NCI-H2029 treated with DMSO at 0.1 percent for 48 hours (cell line): ENCODE measurements around the gene DSC1.
A peak's percentile ranks its signal among the peaks of the same experiment; 100 is the strongest.
"Not testable (repeated sequence)": the region's sequence is repeated elsewhere in the genome, so short reads cannot be mapped to it uniquely, and the experiment has no call there.

ENCODE experiments used
- DNase-seq: peaks from one replicate; lab custom pipeline; 2025; lab: John Stamatoyannopoulos, UW

Gene DSC1, protein sequence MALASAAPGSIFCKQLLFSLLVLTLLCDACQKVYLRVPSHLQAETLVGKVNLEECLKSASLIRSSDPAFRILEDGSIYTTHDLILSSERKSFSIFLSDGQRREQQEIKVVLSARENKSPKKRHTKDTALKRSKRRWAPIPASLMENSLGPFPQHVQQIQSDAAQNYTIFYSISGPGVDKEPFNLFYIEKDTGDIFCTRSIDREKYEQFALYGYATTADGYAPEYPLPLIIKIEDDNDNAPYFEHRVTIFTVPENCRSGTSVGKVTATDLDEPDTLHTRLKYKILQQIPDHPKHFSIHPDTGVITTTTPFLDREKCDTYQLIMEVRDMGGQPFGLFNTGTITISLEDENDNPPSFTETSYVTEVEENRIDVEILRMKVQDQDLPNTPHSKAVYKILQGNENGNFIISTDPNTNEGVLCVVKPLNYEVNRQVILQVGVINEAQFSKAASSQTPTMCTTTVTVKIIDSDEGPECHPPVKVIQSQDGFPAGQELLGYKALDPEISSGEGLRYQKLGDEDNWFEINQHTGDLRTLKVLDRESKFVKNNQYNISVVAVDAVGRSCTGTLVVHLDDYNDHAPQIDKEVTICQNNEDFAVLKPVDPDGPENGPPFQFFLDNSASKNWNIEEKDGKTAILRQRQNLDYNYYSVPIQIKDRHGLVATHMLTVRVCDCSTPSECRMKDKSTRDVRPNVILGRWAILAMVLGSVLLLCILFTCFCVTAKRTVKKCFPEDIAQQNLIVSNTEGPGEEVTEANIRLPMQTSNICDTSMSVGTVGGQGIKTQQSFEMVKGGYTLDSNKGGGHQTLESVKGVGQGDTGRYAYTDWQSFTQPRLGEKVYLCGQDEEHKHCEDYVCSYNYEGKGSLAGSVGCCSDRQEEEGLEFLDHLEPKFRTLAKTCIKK

DNA sequence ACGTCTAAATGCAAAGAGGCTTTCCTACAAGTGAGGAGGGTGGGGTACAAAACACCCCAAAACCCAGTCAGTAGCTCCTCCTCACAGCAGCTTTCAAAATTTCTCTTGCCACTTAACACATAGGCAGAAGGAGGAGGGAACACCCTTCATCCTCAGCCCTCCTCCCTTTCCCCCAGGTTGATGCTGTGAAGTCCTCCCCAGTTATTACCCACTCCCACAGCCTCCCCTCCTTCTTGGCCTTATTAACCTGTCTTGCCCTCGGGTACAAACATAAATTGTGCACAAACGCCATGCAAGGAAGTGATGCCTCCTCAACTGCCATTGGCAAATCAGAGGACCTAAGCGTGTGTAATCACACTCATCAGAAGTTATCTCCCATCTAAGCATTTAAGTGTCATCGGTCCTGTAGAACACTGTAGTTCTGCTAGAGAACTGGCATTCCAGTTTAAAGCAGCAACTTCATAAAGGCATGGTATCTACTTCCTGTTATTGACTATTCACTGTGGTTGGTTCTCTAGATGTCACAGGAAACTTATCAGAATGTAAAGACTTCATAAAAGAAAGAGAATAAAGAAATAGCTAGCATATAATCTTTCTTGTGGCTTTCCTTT, at the start of gene DSC1:
DSC1 (minus strand) TSS at position 32 of the 611 bp plus-strand sequence. CDS start 262 bp downstream, outside the sequence.
- DNase-seq: no peak

DNA sequence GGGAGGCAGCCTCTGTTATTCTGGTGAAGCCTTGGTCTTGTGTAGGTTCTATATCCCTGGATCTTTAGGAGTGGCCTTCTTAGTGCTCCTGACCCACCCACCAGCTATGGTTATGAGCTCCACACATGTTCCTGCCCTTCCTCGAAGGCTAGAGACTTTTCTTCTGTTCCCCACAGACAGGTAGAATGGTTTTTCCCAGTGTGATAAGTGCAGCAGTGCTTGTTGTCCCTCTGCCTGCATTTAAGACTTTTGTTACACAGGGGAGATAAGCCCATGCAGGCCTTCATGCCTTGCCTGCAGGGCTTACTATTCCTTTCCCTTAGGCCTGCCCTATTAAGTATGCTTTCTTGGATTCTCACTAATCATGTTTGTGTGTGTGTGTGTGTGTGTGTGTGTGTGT, 48.4 kb upstream of the DSC1 start:
- no peak for DNase-seq

DNA sequence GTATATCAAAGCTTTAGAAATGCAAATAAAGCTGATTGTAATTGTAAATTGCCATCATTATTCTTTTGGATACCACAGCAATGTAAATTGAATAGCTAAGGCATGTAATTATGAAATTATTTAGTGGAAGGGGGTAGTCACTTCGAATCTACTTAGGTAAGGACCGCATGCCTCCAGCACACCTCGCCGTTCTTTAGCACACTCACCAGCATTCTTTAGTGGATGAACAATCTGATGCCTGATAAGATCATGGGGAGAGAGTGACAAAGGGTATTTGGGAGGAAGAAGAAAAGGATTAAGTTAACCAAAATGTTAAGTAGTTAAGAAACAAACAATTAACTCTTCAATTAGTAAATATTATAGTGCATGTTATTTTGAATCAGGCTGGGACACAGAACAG, 46.4 kb upstream of the DSC1 start:
- no peak for DNase-seq

DNA sequence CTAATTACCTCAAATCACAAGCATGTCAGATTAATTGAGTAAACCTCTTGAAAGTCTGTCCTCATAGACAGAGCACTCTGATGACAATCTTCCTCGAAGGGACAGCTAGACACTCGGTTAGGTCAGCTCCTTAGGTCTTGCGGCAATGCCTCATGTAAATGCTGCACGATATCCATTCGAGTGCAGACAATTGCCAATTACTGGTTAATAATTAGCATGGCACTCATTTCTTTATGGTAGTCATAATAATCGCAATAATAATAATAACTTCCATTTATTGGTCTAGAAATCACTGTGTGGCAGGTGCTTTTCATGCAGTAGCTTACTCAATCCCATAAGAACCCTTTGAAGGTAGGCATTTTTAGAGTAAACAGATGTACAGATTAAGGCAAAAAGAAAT, 44.7 kb upstream of the DSC1 start:
- DNase-seq: no peak

DNA sequence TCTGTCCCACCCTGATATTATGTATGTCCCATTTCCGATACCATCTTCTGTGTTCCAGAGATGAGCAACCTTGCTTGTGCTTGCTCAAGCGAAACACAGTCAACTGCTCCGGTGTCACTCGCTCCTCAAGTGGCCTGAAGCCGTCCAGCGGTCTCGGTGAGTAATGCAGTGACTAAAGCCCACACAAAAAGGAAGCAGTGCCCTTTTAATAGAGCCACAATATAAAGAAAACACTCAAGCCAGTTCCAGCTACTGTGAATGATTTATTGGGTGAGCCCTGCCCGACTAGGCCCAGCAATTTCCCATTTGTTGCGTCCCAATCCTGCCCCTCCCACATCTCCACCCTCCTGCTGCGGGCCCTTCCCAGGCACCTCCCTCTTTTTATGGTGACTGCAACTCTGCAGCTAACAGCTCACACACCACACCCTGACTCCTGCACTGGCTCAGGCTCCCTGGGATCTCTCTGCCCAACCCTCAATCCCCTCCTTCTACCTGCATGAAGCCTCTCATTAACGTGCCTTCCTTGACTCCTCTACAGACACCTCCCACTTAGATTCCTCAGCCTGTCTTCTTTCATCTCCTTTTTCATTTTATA, 44.2 kb upstream of the DSC1 start:
- DNase-seq: peak; percentile 15

DNA sequence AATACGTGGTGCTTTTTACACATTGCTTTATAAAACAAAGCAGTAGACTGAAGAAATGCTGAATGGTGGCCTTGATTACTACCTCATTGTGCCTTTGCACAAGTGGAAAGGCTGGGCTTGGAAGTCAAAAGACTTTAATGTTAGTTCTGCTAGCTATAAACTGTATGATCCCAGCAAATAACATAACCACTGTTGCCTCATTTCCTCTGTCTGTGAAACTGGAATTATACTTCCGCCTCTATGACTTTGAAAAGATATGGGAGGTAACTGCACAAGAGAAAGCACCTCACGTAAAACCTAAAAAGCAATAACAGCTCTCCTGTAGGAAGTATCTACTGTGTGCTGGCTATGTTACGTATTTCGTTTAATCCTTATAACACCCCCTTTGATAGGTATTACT, 43.4 kb upstream of the DSC1 start:
- no peak for DNase-seq

DNA sequence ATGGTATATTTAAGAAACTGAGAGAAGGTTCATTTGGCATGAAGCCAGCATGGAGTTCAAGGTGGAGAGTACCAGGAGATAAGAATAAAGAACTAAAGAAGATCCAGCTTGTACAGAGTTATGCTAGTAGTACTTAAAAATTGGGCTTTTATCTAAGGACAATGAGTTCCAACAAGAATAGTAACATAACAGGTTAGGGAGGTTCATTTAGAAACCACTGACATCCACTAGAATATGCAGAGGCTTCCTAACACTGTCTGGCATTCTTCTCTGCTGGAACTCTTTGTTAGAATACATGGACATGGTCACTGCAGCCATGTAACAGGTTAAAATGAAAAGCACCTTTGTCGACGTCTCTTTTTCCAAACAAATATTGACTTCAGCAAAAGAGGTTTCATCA, 42.6 kb upstream of the DSC1 start:
- no peak for DNase-seq

DNA sequence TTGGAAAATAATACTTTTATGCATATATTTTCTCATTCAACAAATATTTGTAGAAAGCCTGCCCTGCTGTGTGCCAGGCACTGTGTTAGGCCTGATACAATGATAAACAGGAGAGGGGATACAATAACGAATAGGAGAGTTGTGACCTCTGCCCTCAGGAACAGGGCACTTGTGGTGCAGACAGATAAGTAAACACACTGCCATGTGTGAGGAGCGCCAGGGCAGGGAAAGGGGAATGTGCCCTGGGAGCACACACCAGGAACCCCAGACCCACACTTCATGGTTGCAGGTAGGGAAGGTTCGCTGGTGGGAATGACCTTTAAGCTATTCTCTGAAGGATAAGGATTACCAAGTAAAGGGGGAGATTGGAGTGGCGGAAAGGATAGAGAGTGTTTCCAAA, 42.2 kb upstream of the DSC1 start:
- no peak for DNase-seq

DNA sequence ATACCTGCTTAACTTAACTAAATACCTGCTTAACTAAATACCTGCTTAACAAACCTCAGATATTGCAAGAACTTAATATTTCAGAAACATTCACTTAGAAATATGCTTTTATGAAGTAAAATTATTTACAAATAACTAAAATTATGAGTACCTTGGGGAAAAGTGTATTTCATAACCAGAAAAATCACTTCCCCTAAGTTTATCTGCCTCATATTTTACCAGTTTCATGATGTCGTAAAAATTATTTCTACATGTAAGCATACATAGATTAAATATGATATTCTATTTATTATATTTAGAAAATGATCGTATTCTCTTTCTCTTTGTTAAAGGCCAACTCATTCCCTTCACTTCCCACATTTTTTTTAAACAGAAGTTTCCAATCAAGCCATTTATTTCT, 41.5 kb upstream of the DSC1 start:
- DNase-seq: no peak

DNA sequence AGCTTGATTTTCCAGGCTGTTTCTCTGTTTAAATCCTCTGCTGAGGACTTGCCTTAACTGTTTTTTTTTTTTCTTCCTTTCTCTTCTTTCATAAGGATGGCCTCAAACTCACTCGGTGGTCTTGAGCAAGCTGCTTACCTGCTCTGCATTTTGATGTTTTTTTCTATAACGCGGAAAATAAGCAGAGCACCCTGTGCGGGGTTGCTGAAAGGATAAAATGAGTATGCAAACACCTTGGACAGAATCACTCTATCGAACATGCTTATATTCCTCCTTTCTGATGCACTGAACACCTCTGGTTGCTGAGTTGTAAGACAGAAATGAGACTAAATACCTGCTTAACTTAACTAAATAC, 41.1 kb upstream of the DSC1 start:
- no peak for DNase-seq

DNA sequence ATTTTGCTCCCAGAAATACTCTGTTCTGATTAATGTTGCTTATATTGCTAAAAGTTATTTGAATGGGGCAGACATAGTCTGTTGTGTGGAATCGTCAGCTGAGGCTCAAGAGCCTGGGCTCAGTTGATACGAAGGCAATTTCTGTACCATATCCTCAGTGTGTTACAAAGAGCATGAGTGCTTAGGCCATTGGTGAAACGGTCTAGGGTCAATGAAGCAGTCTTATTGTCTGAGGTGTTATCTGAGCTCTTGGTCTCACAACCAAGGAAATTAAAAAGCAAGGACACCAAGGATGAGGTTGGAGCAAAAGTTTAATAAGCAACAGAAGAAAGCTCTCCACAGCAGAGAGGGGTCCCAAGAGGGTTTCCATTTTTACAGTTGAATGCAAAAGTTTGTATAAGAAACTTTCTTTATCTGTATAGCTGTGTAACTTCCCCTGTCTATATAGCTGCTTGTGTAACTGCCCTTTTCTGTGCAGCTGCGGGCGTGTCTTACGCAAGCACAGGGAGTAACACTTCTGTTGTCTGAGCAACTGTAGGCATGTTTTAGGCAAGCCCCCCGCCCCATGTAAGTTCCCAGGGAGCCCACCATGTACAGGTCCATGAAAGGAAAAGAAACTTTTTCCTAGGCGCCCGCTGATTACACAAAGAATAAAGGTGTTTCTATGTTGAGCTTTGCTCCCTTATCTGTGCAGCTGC, 40.6 kb upstream of the DSC1 start:
- no peak for DNase-seq

DNA sequence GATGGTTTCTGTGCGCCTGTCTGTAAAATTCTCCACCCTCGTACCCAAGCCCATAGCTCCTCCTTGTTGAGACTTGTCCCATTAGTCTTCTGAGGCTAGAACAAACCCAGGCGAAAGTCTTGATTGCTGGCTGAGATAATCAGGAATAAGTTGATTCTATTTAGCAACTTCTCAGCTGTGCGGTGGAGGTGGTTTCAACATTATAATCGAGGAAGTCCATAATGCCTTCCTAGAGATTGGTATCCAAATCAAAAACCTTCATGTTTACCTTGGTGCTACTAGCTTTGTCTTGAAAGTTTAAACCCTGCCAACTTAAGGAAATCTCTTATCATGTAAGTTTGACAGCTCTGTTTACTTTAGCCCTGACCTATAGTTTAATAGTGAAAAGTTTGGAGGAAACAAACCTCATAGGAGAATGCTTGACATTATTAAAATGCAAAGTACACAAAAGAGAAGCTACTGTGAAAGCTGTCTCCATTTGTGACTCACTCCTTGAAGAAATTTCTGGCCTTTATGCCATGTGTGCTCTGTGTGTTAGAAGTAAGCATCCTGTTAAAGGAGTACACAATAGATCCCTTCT, 36.6 kb upstream of the DSC1 start:
- no peak for DNase-seq

DNA sequence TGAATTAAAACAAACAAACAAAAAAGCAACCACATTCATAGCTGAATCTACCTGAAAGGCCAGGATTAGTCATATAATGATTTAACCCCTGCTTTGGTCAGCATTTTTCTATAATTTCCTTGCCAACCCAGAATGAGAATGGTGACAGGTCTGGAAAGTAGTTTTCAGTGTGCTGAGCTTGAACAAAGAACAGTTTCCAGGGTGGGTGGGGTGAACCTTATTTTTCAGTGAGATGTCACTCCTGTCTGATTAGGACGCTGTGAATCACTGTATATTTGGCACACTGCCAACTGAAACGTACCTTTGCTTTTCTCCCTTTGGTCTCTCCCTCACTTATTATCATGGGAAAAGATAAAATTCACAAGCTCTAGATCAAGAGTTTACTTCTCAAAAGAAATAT, 35.0 kb upstream of the DSC1 start:
- DNase-seq: no peak

DNA sequence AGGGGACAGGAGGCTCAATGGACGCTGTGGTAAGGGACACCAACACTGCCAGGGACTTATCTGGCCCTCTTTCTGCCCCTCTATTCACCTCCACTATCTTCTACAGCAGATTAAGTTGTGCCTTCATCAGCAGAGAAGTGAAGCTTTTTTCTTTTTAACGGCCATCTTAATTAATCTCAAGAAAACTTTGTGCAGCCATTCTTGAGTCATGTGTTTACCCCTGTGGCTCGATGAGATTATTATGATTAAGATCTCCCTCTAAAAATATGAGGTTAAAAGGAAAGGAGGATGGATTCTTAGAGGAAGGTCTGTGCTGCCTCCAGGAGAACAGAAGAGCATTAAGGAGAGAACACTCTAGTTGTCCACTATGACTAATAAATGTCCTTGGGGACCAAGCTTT, 32.4 kb upstream of the DSC1 start:
- DNase-seq: no peak

DNA sequence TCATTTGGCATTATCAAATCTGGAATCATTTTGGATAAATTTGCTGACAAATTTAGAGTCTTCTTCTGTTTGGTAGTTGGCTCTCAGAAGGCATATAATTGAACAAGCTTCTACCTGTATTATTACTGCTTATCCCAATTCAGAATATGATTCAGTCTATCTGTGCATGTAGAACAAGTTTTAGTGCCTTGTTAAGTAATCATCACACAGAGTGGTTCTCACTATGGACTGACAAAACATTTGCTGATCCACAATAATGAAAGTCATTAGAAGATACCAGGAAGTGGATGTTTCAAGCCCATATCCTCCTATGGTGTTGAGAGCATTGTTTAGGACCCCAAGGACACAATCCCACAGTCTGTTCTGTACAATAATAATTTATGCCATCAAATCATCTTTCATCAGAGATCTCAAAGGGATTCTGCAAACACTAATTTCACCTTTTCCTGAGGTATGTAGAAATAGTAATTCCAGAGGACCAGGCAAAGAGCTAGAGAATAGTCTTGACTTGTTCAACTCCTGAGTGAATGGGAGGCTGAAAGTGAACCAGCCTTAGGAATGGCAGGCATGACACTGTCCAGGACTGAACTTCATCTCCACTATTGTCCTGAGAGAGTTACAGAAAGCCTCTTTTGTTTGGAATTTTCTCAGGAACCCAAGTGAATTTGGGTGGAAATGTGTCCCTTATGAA, 29.6 kb upstream of the DSC1 start:
- DNase-seq: no peak

DNA sequence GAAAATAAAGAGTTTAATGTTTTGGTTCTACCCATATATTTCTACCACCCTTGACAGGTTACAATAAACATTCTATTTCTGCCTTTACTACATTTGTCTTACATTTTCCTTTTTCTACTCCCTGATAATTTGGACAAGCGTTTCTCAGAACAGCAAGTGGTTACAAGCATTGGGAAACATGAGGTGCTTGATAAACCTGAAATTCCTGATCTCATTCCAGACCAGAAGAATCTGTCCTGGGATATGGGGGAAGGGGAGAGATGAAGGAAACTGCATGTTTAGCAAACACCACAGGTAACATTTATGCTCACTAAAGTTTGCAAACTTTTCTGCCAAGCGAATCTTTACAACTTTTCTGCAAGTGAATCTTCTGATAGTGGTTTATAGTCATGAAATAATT, 28.3 kb upstream of the DSC1 start:
- DNase-seq: no peak

DNA sequence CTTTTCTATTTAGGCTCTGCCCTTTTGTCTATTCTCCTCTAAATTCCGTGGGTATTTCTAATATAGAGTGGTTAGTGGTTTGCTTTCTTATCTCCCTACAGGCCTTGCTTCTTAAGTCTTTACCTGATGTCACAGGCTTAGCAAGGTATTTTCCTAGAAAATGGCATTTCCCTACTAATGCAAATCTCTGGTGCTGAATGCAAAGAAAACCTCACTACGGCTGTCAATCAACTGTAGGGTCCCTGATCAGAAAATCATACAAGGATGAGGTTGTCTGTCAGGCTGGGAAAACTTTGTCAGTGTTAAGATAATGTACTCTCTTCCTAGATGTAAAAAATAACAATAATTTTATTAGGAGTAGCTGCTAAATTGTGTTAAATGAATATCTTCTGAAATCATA, 27.1 kb upstream of the DSC1 start:
- DNase-seq: no peak

DNA sequence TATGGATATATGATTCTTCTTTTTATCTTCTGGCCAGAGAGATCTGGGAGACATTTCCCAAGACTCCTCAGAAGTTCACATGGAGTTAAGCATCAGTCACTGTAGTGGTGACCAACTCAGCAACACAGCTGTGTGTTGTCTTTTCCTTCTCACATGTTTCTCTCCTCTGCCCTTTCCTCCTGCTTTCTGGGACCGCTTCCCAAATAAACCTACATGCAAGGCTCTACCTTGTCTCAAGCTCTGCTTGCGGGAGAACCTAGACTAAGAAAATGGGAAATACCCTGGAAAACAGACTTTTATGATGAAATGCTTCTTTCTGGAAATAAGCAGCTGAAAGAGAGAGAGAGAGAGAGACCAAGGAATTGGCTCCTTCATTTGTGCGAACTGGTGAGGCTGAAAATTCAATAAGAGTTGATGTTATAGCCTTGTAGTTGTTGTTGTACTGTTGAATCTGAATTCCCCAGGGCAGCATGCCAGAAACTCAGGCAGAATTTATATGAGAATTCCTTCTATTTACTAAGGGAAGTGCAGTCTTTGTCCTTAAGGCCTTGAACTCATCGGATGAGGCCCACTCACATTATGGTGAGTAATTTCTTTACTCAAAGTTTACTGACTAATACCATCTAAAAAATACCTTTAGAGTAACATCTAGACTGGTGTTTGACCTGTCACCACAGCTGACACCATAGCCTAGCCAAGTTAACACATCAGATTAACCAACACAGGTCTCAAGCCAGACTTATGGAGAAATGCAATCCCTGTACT, 22.7 kb upstream of the DSC1 start:
- no peak for DNase-seq

DNA sequence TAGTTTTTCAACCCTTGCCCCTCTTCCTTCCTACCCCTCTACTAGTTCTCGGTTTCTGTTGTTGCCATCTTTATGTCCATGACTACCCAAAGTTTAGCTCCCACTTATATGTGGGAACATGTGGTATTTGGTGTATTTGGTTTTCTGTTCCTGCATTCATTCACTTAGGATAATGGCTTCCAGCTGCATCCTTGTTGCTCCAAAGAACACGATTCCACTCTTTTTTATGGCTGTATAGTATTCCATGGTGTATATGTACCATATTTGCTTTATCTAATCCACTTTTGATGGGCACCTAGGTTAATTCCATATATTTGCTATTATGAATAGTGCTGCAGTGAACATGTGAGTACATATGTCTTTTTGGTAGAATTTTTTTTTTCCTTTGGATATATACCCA, 20.6 kb upstream of the DSC1 start:
- DNase-seq: no peak

DNA sequence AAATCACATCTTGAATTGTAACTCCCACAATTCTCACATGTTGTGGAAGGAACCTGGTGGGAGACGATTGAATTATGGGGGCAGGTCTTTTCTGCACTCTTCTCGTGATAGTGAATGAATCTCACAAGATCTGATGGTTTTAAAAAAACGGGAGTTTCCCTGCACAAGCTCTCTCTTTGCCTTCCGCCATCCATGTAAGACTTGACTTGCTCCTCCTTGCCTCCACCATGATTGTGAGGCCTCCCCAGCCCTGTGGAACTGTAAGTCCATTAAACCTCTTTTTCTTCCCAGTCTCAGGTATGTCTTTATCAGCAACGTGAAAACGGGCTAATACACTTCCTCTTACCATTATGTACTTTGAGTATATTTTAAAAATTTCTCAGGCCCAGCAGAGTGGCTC, 14.7 kb upstream of the DSC1 start:
- not testable (repeated sequence) for DNase-seq
